Lower lobe of right lung (tissue), 2 donors: ENCODE results near the gene CACNA1D. TPM values are rescaled to one million over a fixed set of nuclear protein-coding genes. Genes with fewer than 3 reads are reported as not detected.

Source experiments
- ATAC-seq, 2 donors: fragments of 200-7000 bp; cut with Tn5 transposase; one replicate each; pipeline ENCODE4 v1.9.1; 2020 to 2022; ENCODE audit warnings: mild to moderate bottlenecking in 2 of 2, moderate library complexity in 2 of 2
- DNase-seq: peaks from one replicate; pipeline ENCODE4 v3.0.0-alpha.2; 2020
- H3K27ac ChIP-seq: fragments of 200-600 bp; one replicate; pipeline ENCODE4 v1.8.0; 2022
- H3K27me3 ChIP-seq: fragments of 200-600 bp; one replicate; pipeline ENCODE4 v1.8.0; 2022; ENCODE audit warnings: low read depth
- H3K36me3 ChIP-seq: fragments of 200-600 bp; one replicate; pipeline ENCODE4 v1.8.0; 2022; ENCODE audit warnings: mild to moderate bottlenecking
- H3K4me1 ChIP-seq: fragments of 200-600 bp; one replicate; pipeline ENCODE4 v1.8.0; 2022
- H3K4me3 ChIP-seq: fragments of 200-600 bp; one replicate; pipeline ENCODE4 v1.8.0; 2022; ENCODE audit warnings: mild to moderate bottlenecking
- H3K9me3 ChIP-seq: fragments of 200-600 bp; one replicate; pipeline ENCODE4 v1.8.0; 2022
- CTCF ChIP-seq: fragments of 200-600 bp; IDR thresholded peaks from one replicate; pipeline ENCODE4 v1.8.0; 2022; ENCODE audit warnings: antibody characterized with exemption, mild to moderate bottlenecking
- intact Hi-C: fragments of 100-400 bp; cut with DNase I; formaldehyde crosslinking; loops from one replicate; pipeline ENCODE4 v1.11.0; 2022
- total RNA-seq: library from RNA; stranded (reverse); fragmentation: NEBNext Ultra II Directional; extraction: Animal tissue kit (Norgen Biotek cat#: 25700); gene quantifications from one replicate; pipeline ENCODE4 v1.2.1, GENCODE V29; 2021
- donor health status: DM: no; HTN: yes; CAD: no; lungs with severe emphysema.

Gene CACNA1D
- total RNA-seq, 1 donor from 2014 or later = 33.6 TPM

GRCh38 chr3:53626876-53627275 is 132.5 kb downstream of the CACNA1D start:
- Histone ChIP-seq H3K4me1 (peaks cover 25% of the 10 kb centered on the region), H3K27me3 (no peaks in the 10 kb centered on the region), H3K9me3 (peaks cover 3% of the 10 kb centered on the region), H3K36me3 (no peaks in the 10 kb centered on the region), H3K27ac (no peak overlapping the region), H3K4me3 (no peak overlapping the region)
- ATAC-seq (no peak), DNase-seq (no peak)
- no peak for TF ChIP-seq CTCF
- intact Hi-C loops = no loop called here

- TF ChIP-seq CTCF = no peak
- Histone ChIP-seq H3K27me3 (no peaks in the 10 kb centered on the region), H3K4me1 (peaks cover 24% of the 10 kb centered on the region), H3K27ac (no peak overlapping the region), H3K9me3 (peaks cover 4% of the 10 kb centered on the region), H3K36me3 (no peaks in the 10 kb centered on the region), H3K4me3 (no peak overlapping the region)
- ATAC-seq (no peak), DNase-seq (no peak)
- intact Hi-C loops = no loop called here
Observed at GRCh38 chr3:53628536-53629401, 134.4 kb downstream of the CACNA1D start.

- Histone ChIP-seq H3K4me1 (peaks cover 18% of the 10 kb centered on the region), H3K36me3 (no peaks in the 10 kb centered on the region), H3K27me3 (no peaks in the 10 kb centered on the region), H3K27ac (no peak overlapping the region), H3K4me3 (no peak overlapping the region), H3K9me3 (peaks cover 4% of the 10 kb centered on the region)
- no peak for DNase-seq
- no peak for TF ChIP-seq CTCF
- ATAC-seq = no peak
- intact Hi-C loops = no loop called here
Observed at GRCh38 chr3:53629402-53629723, 135.0 kb downstream of the CACNA1D start.

GRCh38 chr3:53630547-53630946 is 136.1 kb downstream of the CACNA1D start:
- ATAC-seq (peak; percentile 61 to 62), DNase-seq (no peak)
- no peak for TF ChIP-seq CTCF
- Histone ChIP-seq H3K4me1 (peaks cover 12% of the 10 kb centered on the region), H3K27ac (no peak overlapping the region), H3K36me3 (no peaks in the 10 kb centered on the region), H3K9me3 (peaks cover 4% of the 10 kb centered on the region), H3K4me3 (no peak overlapping the region), H3K27me3 (no peaks in the 10 kb centered on the region)
- intact Hi-C loops = no loop called here

- ATAC-seq (peak; percentile 46 to 82), DNase-seq (no peak)
- Histone ChIP-seq H3K27me3 (no peaks in the 10 kb centered on the region), H3K4me3 (no peak overlapping the region), H3K27ac (peak overlapping the region; percentile 56), H3K9me3 (peaks cover 4% of the 10 kb centered on the region), H3K4me1 (peaks cover 11% of the 10 kb centered on the region), H3K36me3 (no peaks in the 10 kb centered on the region)
- no peak for TF ChIP-seq CTCF
- intact Hi-C loops = no loop called here
Observed at GRCh38 chr3:53633197-53633787, 138.9 kb downstream of the CACNA1D start.
